GM18861 (cell line): Measurements from ENCODE around the gene MSX2.
"Not testable (repeated sequence)": the region's sequence is repeated elsewhere in the genome, so short reads cannot be mapped to it uniquely, and the experiment has no call there.

Source experiments
- ATAC-seq: cut with Tn5 transposase; IDR thresholded peaks from one replicate; pipeline ENCODE4 v1.9.1; 2021; ENCODE audit not compliant: unreplicated experiment

Gene MSX2

DNA sequence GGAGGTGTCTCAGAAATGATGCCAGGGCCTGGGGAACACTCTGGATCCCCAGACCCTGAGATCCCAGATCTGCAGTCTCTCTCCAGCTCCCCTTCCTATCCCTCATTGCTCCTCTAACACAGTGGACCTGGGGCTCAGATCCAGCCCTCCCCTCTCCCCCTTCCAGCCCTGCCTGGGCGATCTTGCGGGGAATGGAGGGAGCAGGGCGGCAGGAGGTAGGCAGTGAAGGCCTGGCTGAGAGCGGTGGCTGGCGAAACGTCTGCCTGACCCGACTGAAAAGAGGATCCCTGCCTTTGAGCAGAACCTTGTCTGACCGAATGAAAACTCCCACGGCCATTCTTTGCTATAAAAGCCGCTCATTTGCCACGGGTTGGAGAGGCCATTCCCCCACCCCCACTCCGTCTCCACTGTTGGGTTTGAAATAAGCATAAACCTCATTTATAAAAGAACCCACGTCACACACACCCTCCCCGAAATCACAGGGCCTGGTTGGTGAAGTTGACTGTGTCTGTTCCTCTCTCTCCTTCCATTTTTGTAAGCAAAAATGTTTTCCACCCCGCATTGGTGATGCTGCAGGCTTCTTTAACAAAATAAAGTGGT is 8.8 kb downstream of the MSX2 start:
- no peak for ATAC-seq

GRCh38 chr5:174733836-174734235 is 9.5 kb downstream of the MSX2 start:
- no peak for ATAC-seq

- ATAC-seq: no peak
These were observed 10.5 kb downstream of the MSX2 start for GRCh38 chr5:174734571-174735497.

DNA sequence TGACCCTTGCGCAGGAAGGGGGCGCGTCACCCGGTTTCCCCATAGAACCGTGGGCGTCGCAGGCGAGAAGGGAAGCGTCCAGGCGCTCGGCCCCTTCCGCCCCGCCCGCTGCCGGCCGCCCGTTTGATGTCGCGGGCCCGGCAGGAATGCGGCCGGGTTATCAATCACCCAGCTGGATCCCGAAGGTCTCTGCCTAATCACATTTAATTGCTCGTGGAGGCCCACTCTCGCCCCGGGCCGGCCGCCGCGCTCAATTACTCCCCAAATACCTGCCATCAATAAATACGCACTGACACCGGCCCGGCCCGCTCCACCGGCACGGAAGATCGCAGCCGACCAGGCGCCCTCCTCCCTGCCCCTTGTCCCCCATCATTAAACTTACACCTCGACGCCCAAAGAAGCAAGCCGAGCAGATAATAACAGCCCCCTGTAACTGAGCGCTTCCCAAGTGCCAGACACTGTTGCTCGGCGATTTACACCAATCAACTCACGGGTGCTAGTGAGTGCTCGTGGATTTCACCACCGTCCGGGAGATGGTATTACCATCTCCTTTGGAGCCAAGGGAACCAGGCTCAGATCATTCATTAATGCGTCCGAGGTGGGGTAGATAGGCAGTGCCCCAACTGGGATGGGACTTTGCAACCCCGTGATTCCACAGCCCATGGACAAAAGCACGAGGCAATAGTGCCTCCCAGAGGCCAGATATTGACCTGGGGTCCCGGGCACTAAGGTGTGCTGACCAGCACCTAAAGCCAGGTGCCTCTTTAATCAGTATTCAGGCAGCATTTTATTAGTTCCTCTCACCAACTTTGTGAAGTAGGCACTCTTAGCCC is 11.3 kb downstream of the MSX2 start:
- ATAC-seq: no peak

DNA sequence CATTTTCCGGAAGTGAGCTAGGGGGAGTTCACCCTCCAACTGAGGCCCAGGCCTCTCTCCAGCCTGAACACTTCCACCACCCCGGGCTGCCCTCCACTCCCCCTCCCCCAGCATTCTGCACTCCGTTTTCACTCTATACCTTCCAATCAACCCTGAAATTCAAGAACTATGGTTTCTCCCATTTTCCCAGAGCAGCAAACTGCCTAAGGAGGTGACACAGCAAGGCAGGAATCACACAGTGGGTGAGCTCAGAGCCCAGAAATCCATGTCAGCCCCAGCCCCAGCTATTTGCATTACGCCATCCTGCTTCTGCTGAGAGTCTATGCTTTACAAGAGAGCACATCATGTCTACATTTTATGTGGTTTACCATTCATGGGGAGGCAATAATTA is 11.9 kb downstream of the MSX2 start:
- no peak for ATAC-seq

DNA sequence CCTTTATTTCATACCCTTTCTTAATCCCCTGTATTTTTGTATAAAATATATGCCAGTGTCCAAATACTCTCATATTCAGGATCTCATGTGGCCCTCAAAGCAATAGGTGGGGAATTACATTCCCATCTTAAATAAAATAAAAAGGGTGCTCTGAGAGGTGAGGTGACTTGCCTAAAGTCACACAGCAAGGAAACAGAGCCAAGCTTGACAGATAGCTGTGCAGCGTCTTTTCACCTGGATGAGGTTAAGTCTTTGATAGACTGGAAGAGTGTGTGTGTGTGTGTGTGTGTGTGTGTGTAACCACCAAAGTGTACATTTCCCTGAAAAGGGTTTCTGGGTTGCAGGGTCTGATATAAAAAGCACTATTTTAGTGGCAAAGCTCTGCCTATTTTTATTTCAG is 12.4 kb downstream of the MSX2 start:
- ATAC-seq: no peak

DNA sequence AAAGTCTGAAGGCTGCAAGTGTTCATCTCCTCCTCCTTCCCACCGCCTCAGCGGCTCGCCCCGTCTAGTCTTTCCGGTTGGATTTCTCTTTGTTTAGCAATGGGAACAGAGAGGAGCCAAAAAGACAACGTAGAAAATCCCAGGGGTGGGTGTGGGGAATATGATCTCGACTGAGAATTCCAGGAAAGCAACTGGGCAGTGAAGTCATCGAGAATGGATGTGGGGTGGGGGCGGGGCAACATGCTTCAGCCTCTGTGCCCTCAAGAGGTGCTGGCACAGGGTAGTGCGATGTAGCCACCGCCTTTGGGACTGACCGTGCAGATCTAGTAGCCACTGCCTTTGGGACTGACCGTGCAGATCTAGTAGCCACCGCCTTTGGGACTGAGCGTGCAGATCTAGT is 12.9 kb downstream of the MSX2 start:
- ATAC-seq: no peak

GRCh38 chr5:174741352-174741751 is 17.0 kb downstream of the MSX2 start:
- ATAC-seq: no peak

DNA sequence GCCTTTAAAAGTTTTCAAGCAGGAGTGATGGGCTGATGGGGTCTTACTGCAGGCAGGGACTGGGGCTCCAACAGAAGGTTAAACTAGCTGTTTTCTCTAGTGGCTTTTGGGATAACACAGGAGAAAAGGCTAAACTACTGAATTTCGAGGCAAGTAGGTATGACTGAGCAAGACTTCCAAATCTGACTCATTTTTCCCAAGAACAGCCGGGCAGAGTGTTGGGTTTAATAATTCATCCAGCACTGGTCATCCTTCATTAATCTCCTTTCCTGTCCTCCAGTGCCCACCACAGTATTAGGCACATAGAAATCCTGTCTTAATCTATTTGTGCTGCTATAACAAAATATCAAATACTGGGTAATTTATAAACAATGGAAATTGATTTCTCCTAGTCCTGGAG is 20.5 kb downstream of the MSX2 start:
- ATAC-seq: no peak

- no peak for ATAC-seq
These were observed 21.3 kb downstream of the MSX2 start for GRCh38 chr5:174745590-174746103.

DNA sequence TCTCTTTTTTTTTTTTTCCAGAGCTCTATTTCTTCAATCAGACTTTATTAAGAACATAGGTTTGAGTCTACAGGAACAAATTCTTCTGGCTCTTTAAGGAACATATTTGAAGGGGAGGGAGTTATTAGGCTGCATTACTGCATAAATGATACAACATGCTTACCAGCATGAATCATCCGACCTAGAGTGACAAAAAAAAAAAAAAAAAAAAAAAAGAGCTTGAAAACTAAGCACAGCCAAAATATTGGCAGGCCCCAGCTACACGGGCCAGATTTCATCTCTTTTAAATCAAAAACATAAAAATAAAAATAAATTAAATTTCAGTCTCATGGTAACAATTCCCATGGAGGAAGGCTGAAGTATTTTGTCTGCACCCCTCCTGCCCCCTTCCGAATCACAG is 26.3 kb downstream of the MSX2 start:
- no peak for ATAC-seq

GRCh38 chr5:174751154-174752000 is 27.0 kb downstream of the MSX2 start:
- no peak for ATAC-seq

DNA sequence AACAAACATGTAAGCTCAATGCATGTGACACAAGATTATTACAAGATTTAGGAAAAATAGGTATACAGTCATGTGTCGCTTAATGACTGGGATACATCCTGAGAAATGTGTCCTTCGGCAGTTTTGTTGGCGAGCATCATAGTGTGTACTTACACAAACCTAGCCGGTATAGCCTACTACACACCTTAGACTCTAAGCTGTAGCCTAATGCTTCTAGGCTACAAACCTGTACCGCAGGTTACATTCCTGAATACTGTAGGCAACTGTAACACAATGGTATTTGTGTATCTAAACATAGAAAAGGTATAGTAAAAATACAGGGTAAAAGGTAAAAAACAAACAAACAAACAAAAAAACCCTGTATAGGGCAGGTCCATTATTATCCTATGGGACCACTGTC is 27.7 kb downstream of the MSX2 start:
- ATAC-seq: no peak

DNA sequence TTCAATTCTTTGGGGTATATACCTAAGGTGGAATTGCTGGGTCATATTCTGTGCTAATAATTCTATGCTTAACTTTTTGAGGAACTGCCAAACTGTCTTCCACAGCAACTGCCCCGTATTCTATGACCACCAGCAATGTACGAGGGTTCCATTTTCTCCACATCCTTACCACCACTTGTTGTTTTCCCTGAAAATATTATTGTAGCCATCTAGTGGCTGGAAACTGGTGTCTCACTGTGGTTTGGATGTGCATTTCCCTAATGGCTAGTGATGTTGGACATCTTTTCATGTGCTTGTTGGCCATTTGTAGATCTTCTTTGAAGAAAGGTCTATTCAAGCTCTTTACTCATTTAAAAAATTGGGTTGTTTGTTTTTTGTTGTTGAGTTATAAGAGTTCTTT is 30.7 kb downstream of the MSX2 start:
- no peak for ATAC-seq

- no peak for ATAC-seq
These were observed 34.7 kb downstream of the MSX2 start for GRCh38 chr5:174759091-174759490.

DNA sequence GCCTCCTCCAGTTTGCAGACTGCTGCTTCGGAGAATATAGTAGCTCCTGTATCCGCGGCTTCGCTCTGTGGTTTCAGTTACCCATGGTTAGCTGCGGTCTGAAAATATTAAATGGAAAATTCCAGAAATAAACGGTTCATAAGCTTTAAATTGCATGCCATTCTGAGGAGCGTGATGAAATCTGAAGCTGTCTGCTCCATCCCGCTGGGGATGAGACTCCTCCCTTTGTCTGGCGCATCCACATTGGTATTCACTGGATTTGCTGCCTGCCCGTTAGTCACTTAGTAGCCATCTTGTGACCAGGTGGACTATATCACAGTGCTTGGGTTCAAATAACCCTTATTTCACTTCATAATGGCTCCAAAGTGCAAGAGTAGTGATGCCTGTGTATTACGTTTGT is 36.3 kb downstream of the MSX2 start:
- no peak for ATAC-seq

DNA sequence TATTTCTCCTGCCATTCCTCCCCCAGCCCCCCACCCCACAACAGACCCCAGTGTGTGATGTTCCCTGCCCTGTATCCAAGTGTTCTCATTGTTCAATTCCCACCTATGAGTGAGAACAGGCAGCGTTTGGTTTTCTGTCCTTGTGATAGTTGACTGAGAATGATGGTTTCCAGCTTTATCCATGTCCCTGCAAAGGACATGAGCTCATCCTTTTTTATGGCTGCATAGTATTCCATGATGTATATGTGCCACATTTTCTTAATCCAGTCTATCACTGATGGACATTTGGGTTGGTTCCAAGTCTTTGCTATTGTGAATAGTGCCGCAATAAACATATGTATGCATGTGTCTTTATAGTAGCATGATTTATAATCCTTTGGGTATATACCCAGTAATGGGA is 37.0 kb downstream of the MSX2 start:
- not testable (repeated sequence) for ATAC-seq

DNA sequence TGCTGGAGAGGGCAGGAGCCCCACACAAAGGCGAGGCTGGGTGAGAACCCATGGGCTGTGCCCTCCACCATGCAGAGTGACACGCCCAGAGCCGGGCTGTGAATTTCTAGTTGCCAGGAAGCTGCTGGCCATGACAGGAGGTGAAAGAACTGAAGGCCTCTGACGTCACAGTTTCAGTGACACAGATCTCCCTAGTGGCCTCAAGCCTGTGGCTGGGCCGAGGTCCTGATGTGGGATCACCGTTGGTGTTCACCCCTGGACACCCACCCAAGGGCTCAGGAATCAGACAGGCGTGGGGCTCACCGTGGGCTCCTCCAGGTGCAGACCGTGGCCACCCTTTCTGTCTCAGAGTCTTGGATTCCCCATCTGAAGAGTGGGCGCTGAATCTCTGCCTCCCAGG is 39.9 kb downstream of the MSX2 start:
- ATAC-seq: no peak

DNA sequence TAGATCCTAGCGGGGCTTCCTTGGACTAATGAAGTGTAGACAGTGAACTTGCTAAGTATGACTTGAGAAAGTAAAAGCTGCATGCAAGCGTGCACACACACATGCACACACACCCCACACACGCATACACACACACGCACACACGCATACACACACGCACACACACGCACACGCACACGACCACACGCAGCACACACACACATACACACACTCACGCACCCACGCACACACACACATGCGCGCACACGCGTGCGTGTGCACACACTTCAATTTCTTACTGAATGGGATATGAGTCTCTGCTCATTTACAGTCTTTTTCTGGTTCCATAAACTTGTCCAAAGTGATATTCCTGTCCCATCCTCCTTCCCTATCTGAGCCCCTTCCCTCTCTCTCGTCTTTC is 41.2 kb downstream of the MSX2 start:
- ATAC-seq: no peak

DNA sequence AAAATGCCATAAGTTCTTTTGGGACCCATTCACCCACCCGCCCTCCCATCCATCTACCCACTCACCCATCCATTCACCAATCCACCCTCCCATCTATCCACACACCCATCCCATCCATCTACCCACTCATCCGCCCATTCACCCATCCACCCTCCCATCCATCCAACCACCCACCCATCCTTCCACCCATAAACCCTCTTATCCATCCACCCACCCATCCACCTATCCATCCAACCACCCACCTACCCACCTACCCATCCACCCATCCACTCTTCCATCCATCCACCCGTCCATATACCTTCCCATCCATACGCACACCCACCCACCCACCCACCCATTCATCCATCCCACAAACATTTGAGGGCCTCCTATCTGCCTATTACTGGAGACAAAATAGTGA is 43.3 kb downstream of the MSX2 start:
- no peak for ATAC-seq

DNA sequence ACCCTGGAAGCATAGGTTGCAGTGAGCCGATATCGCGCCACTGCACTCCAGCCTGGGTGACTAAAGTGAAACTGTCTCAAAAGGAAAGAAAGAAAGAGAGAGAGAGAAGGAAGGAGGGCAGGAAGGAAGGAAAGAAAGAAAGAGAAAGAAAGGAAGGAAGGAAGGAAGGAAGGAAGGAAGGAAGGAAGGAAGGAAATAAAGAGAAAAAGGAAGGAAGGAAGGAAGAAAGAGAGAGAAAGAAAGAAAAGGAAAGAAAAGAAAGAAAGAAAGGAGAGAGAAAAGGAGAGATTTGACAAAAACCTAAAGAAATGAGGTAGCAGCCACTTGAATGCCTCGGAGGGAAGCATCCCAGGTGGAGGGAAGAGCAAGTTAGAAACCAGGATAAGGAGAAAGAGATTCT is 44.6 kb downstream of the MSX2 start:
- no peak for ATAC-seq
